Fibroblast of peridontal ligament (primary cell): ENCODE results near the gene KDM6B.
A peak's percentile ranks its signal among the peaks of the same experiment; 100 is the strongest.
"Not testable (repeated sequence)": the region's sequence is repeated elsewhere in the genome, so short reads cannot be mapped to it uniquely, and the experiment has no call there.

Experiments
- DNase-seq: peaks from one replicate; pipeline ENCODE4 v3.0.0-alpha.2; 2010; ENCODE audit errors: extremely low read depth

KDM6B gene

GRCh38 chr17:7852919-7853690 lies 19.1 kb downstream of the KDM6B start:
- no peak for DNase-seq

- DNase-seq: no peak
These were observed 19.6 kb downstream of the KDM6B start for GRCh38 chr17:7853691-7854038.

- no peak for DNase-seq
These were observed 20.2 kb downstream of the KDM6B start for GRCh38 chr17:7854078-7854777.

- no peak for DNase-seq
These were observed 21.0 kb downstream of the KDM6B start, which contains the start of gene TMEM88 for GRCh38 chr17:7854851-7855659. Gene TMEM88 (plus strand): TSS chr17:7855066. CDS start chr17:7855075, 9 bp downstream.

GRCh38 chr17:7855660-7856010 lies 21.6 kb downstream of the KDM6B start:
- DNase-seq: no peak

- no peak for DNase-seq
These were observed 22.2 kb downstream of the KDM6B start for GRCh38 chr17:7856011-7856810.

GRCh38 chr17:7856811-7857712 lies 23.0 kb downstream of the KDM6B start, which contains the start of gene NAA38:
Gene NAA38 (minus strand): TSS chr17:7857559. CDS start chr17:7857463, 96 bp downstream.
- DNase-seq: peak; percentile 100

GRCh38 chr17:7857713-7858521 lies 23.9 kb downstream of the KDM6B start, which contains the start of gene CYB5D1:
Gene CYB5D1 (plus strand): TSS chr17:7858003. CDS start chr17:7858135, 132 bp downstream.
- DNase-seq: peak; percentile 95

GRCh38 chr17:7858522-7858810 lies 24.4 kb downstream of the KDM6B start:
- DNase-seq: peak; percentile 54

- DNase-seq: no peak
These were observed 25.0 kb downstream of the KDM6B start for GRCh38 chr17:7859028-7859427.

- DNase-seq: peak; percentile 67
These were observed 28.8 kb downstream of the KDM6B start for GRCh38 chr17:7862692-7863437.

GRCh38 chr17:7864384-7864783 lies 30.4 kb downstream of the KDM6B start:
- DNase-seq: not testable (repeated sequence)

GRCh38 chr17:7864995-7865650 lies 31.1 kb downstream of the KDM6B start:
- DNase-seq: no peak

GRCh38 chr17:7867881-7868329 lies 33.9 kb downstream of the KDM6B start:
- no peak for DNase-seq

- no peak for DNase-seq
These were observed 39.0 kb downstream of the KDM6B start for GRCh38 chr17:7873051-7873450.

GRCh38 chr17:7875804-7876370 lies 41.9 kb downstream of the KDM6B start:
- no peak for DNase-seq

- DNase-seq: no peak
These were observed 44.2 kb downstream of the KDM6B start for GRCh38 chr17:7878234-7878633.
